WI38 (cell line): ENCODE data around the gene KCTD14.
"Not testable (repeated sequence)": the region's sequence is repeated elsewhere in the genome, so short reads cannot be mapped to it uniquely, and the experiment has no call there.

Experiments
- H3K4me3 ChIP-seq: 2 replicates; pipeline ENCODE4 v1.5.1; 2011; ENCODE audit warnings: low read depth, mild to moderate bottlenecking, control low read depth, low read length
- CTCF ChIP-seq: IDR thresholded peaks from 2 replicates; pipeline ENCODE4 v1.5.1; 2012; ENCODE audit warnings: low read depth, mild to moderate bottlenecking, control low read depth, low read length

KCTD14 gene

GRCh38 chr11:78020246-78020645 lies 2.8 kb downstream of the KCTD14 start:
- no peak overlapping the region for H3K4me3 ChIP-seq
- TF ChIP-seq CTCF, result no peak

GRCh38 chr11:78019808-78020207 lies 3.3 kb downstream of the KCTD14 start:
- no peak for TF ChIP-seq CTCF

GRCh38 chr11:78015878-78016277 lies 7.2 kb downstream of the KCTD14 start:
- TF ChIP-seq CTCF, result no peak
- H3K4me3 ChIP-seq, result no peak overlapping the region

More at GRCh38 chr11:78019808-78020207, 3.3 kb downstream of the KCTD14 start:
- H3K4me3 ChIP-seq, result no peak overlapping the region

- H3K4me3 ChIP-seq, result not testable (repeated sequence)
Measured at GRCh38 chr11:78014937-78015520, 8.0 kb downstream of the KCTD14 start.

GRCh38 chr11:78011301-78011700 lies 11.8 kb downstream of the KCTD14 start:
- H3K4me3 ChIP-seq, result no peak overlapping the region
- no peak for TF ChIP-seq CTCF

GRCh38 chr11:78010755-78011154 lies 12.3 kb downstream of the KCTD14 start:
- no peak overlapping the region for H3K4me3 ChIP-seq
- TF ChIP-seq CTCF, result no peak

- no peak for TF ChIP-seq CTCF
Measured at GRCh38 chr11:78010304-78010703, 12.8 kb downstream of the KCTD14 start.

GRCh38 chr11:78009062-78009461 lies 14.0 kb downstream of the KCTD14 start:
- H3K4me3 ChIP-seq, result no peak overlapping the region
- no peak for TF ChIP-seq CTCF

More at GRCh38 chr11:78010304-78010703, 12.8 kb downstream of the KCTD14 start:
- no peak overlapping the region for H3K4me3 ChIP-seq
